GM21786 (cell line): Measurements from ENCODE around the gene TMC4.

Experiments used
- ATAC-seq: cut with Tn5 transposase; IDR thresholded peaks from one replicate; pipeline ENCODE4 v1.9.1; 2021; ENCODE audit not compliant: unreplicated experiment

The TMC4 gene

GRCh38 chr19:54156490-54156889 lies 16.5 kb downstream of the TMC4 start:
- ATAC-seq: no peak

- no peak for ATAC-seq
Measured at GRCh38 chr19:54155694-54156093, 17.3 kb downstream of the TMC4 start.

- ATAC-seq: no peak
Measured at GRCh38 chr19:54154603-54155345, 18.2 kb downstream of the TMC4 start.

- no peak for ATAC-seq
Measured at GRCh38 chr19:54153731-54154326, 19.1 kb downstream of the TMC4 start.

- no peak for ATAC-seq
Measured at GRCh38 chr19:54152878-54153524, 20.0 kb downstream of the TMC4 start.

- ATAC-seq: no peak
Measured at GRCh38 chr19:54152267-54152666, 20.7 kb downstream of the TMC4 start.

- ATAC-seq: no peak
Measured at GRCh38 chr19:54151362-54152035, 21.5 kb downstream of the TMC4 start.

GRCh38 chr19:54149021-54149812 lies 23.7 kb downstream of the TMC4 start:
- no peak for ATAC-seq

- ATAC-seq: no peak
Measured at GRCh38 chr19:54148158-54148557, 24.8 kb downstream of the TMC4 start.

- no peak for ATAC-seq
Measured at GRCh38 chr19:54147676-54148075, 25.3 kb downstream of the TMC4 start.

GRCh38 chr19:54145541-54146158 lies 27.3 kb downstream of the TMC4 start:
- no peak for ATAC-seq

GRCh38 chr19:54142166-54142780 lies 30.7 kb downstream of the TMC4 start:
- no peak for ATAC-seq

GRCh38 chr19:54141356-54141755 lies 31.6 kb downstream of the TMC4 start:
- no peak for ATAC-seq

GRCh38 chr19:54138489-54139256 lies 34.3 kb downstream of the TMC4 start:
- no peak for ATAC-seq

- no peak for ATAC-seq
Measured at GRCh38 chr19:54137699-54138488, 35.1 kb downstream of the TMC4 start, which contains the start of gene CNOT3. TSS of gene CNOT3 (plus strand) at chr19:54137762. CDS start at chr19:54142979, 5,217 bp downstream.

- peak; percentile 80 for ATAC-seq
Measured at GRCh38 chr19:54136864-54137698, 35.9 kb downstream of the TMC4 start.

GRCh38 chr19:54136086-54136863 lies 36.7 kb downstream of the TMC4 start:
- no peak for ATAC-seq
